NK-92 treated with Interleukin-12 subunit alpha and Interleukin-12 subunit beta, amount 100 ng/mL, for 24 hours (cell line): ENCODE measurements around the gene ATP6V0A1.
A peak's percentile ranks its signal among the peaks of the same experiment; 100 is the strongest.
"Not testable (repeated sequence)": the region's sequence is repeated elsewhere in the genome, so short reads cannot be mapped to it uniquely, and the experiment has no call there.

ENCODE experiments used
- DNase-seq: peaks from one replicate; lab custom pipeline; 2025; lab: John Stamatoyannopoulos, UW

Gene ATP6V0A1

DNA sequence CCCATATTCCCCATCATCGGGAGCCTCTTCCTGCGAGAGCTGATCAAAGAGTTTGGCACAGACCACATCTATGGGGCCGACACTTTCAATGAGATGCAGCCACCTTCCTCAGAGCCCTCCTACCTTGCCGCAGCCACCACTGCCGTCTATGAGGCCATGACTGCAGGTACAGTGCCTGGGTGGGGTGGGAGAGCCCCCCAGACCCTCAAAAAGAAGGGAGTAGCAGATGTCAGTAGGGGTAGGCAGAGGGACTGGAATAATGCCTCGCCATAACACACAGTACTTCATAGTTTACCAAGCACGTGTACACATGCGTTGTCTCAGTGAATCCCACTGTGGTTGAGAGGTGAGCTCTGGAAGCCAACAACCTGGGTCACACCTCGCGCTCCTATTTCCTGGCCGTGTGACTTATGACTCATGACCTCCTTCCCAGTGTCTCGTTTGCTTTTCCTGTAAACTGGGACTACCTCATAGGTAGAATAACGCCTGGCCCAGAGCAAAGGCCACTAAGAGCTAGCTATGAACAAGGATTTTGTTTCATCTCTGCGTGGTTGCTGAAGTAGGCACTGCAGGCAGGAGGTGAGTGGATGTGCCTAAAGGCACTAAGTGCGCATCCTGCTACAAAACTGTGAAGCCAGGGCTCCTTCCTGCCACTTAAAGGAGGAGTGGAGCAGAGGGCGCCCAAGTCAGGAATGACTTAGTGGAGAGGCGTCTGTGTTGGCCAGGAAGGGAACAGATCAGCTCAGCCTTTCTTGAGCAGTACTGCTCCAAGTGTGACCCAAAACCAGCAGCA is 82.6 kb downstream of the ATP6V0A1 start:
- DNase-seq = no peak

- no peak for DNase-seq
These were observed 84.8 kb downstream of the ATP6V0A1 start for GRCh38 chr17:42543190-42544079.

- DNase-seq = no peak
These were observed 86.2 kb downstream of the ATP6V0A1 start for GRCh38 chr17:42544874-42545283.

GRCh38 chr17:42545755-42546505 is 87.3 kb downstream of the ATP6V0A1 start:
- DNase-seq = not testable (repeated sequence)

DNA sequence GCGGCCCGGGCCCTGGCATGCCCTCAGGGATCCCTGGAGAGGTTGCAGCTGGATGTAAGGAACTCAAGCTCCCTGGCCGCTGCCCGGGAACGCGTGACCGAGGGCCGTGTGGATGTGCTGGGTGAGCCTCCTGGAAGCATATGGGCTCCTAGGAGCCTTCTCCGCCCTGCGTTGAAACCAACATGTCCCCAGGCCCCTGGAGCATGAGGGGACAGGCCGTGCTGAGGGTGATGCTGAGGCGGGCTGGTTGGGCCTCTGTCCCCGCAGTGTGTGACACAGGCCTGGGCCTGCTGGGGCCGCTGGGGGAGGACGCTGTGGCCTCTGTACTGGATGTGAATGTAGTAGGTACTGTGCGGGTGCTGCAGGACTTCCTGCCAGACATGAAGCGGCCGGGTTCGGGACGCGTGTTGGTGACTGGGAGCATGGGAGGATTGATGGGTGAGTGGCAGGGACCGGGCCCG is 88.4 kb downstream of the ATP6V0A1 start:
- DNase-seq = no peak

DNA sequence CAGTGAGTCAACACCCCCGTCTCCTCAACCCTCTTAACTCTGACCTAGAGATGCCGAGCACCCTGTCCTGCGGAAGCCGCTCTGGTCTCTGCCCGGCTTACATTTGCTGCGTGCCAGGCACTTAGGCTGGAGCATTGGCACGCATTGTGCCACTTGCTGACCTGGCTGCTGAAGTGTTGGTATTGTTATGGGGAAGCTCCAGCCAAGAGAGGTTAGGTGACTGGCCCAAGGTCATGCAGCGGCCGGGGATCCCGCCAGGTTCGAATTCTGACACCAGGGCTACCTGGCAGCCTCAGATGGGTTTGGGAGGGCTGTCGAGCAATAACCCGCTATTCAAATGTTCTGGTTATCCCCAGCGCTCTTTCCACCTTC is 89.0 kb downstream of the ATP6V0A1 start:
- DNase-seq = no peak

DNA sequence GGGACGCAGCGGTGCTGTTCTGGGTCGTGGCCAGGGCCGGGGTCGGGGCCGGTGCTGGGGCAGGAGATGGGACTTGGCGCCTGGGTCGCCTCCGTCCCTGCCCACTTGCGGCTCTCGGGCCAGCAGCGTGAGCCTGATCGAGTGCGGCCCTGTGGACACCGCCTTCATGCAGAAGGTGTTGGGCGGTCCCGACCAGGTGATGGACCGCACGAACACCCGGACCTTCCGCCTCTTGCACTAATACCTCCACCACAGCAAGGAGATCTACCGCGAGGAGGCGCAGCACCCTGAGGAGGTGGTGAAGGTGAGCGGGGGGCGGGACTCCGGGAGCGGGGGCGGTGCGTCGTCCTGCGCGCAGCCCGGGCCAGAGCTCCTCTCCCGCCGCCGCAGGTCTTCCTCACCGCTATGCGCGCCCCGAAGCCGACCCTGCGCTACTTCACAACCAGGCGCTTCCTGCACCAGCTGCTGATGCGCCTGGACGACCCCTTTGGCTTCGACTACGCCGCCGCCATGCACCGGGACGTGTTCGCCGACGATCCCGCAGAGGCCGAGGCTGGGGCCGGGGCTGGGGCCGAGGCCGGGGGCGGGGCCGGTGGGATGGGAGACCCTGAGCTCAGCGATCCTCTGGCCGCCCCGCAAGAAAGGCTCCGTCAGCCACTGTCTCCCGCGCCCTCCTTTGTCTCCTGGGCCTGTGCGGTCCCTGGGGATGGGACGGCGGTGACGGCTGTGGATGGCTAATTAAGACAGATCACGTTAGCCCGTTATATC is 89.6 kb downstream of the ATP6V0A1 start:
- no peak for DNase-seq

DNA sequence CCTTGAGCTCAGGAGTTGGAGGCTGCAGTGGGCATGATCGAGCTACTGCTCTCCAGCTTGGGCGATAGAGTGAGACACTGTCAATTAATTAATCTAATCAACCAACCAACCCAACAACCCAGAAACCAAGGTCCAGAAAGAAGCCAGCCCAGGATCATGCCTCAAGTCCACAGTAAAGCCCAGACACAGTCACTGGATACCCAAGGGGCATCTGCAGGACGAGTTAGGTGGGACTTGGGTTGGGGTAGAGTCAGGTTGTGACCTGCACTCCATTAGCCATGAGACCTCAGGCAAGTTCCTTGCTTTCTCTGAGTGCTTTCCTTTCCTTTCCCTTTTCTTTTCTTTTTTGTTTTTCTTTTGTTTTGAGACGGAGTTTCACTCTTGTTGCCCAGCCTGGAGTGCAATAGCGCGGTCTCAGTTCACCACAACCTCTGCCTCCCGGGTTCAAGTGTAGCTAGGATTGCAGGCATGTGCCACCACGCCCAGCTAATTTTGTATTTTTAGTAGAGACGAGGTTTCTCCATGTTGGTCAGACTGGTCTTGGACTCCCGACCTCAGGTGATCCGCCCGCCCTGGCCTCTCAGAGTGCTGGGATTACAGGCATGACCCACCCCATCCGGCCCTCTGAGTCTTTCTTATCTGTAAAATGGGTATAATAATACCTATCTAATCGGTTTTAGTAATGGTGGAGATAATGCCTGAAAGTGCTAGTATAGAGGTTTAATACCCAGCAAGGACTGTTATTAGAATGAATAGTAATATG is 90.5 kb downstream of the ATP6V0A1 start:
- no peak for DNase-seq

DNA sequence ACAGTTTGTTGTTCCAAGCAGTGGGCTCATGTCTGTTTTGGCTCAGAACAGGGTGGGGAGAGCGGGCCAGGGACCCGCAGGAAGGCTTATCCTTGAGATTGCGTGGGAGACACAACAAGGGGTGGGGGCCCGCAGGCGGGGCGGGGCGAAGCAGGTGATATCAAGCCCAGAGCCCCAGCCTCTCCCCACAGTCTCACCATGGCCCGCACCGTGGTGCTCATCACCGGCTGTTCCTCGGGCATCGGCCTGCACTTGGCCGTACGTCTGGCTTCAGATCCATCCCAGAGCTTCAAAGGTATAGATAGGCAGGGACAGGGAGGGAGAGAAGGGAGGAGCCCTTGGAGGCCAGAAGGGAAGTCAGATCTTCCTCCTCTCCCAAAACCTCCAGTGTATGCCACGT is 94.1 kb downstream of the ATP6V0A1 start, which contains the start of gene HSD17B1:
Gene HSD17B1 (plus strand): TSS at position 188 of the 400 bp plus-strand sequence. CDS start 11 bp downstream, at position 199.
- not testable (repeated sequence) for DNase-seq

DNA sequence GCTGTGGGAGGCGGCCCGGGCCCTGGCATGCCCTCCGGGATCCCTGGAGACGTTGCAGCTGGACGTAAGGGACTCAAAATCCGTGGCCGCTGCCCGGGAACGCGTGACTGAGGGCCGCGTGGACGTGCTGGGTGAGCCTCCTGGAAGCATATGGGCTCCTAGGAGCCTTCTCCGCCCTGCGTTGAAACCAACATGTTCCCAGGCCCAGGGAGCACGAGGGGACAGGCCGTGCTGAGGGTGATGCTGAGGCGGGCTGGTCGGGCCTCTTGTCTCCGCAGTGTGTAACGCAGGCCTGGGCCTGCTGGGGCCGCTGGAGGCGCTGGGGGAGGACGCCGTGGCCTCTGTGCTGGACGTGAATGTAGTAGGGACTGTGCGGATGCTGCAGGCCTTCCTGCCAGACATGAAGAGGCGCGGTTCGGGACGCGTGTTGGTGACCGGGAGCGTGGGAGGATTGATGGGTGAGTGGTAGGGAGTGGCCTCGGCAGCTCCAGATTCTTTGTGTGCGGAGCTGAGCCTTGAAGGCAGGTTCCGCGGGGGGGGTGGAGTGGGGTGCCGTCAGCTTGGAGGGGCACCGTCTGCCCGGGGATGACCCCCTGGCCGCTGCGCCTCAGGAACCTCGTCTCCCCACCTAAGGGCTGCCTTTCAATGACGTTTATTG is 94.6 kb downstream of the ATP6V0A1 start:
- no peak for DNase-seq

- DNase-seq = no peak
These were observed 95.2 kb downstream of the ATP6V0A1 start for GRCh38 chr17:42553866-42554249.

DNA sequence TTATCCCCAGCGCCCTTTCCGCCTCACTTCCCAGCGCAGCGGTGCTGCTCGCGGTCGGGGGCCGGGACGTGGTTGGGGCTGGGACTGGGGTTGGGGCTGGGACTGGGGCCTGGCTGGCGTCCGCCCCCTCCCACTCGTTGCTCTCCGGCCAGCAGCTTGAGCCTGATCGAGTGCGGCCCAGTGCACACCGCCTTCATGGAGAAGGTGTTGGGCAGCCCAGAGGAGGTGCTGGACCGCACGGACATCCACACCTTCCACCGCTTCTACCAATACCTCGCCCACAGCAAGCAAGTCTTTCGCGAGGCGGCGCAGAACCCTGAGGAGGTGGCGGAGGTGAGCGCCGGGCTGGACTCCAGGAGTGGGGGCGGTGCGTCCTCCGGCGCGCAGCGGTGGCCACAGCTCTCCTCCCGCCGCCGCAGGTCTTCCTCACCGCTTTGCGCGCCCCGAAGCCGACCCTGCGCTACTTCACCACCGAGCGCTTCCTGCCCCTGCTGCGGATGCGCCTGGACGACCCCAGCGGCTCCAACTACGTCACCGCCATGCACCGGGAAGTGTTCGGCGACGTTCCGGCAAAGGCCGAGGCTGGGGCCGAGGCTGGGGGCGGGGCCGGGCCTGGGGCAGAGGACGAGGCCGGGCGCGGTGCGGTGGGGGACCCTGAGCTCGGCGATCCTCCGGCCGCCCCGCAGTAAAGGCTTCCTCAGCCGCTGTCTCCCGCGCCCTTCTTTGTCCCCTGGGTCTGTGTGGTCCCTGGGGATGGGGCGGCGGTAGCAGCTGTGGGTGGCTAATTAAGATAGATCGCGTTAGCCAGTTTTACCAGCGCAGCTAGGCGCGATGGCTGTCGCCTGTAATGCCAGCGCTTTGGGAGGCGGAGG is 95.8 kb downstream of the ATP6V0A1 start:
- DNase-seq = peak; percentile 84

- no peak for DNase-seq
These were observed 96.5 kb downstream of the ATP6V0A1 start for GRCh38 chr17:42555122-42555622.

GRCh38 chr17:42555961-42556617 is 97.4 kb downstream of the ATP6V0A1 start:
- not testable (repeated sequence) for DNase-seq

GRCh38 chr17:42559075-42559474 is 100.4 kb downstream of the ATP6V0A1 start:
- no peak for DNase-seq

- DNase-seq = no peak
These were observed 101.6 kb downstream of the ATP6V0A1 start for GRCh38 chr17:42560246-42560645.

DNA sequence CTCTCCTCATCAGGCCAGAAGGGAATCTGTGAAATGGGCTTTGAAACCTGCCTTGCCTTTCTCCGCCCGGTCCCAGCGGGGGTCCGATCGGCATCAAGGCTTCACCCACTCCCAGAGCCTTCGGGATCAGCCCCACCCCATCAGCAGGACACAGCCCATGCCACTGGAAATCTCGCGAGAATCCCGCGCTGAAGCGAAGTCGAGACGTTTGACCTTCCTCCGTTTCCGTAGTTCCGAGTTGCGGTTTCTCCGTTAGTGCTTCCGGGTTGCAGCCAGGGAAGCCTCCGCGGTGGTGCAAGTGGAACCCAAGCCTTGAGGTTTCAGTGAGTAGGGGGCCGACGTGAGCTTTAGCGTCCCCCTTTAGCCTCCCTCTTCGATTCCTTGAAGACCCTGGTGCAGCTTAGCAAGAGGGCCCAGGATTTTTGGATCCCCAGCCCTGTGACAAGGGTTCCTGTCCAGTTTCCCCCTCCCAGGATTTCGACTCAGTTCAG is 103.3 kb downstream of the ATP6V0A1 start, which contains the start of gene COASY:
Gene COASY (plus strand): TSS at position 252 of the 491 bp plus-strand sequence. CDS start 475 bp downstream, outside the sequence.
- DNase-seq = peak; percentile 88
